ENCODE data around the gene NUDT6.

NUDT6 gene

GRCh38 chr4:122909683-122910082, 12.7 kb downstream of the NUDT6 start:
- no peak for DNase-seq (ENCODE audit: low spot score)
- in situ Hi-C loops (cut with MboI; ENCODE audit: low sequenced_read_pairs, unreplicated experiment), result loop anchor here (25.0 kb wide), 1 partner anchor 297 kb away; the partner anchor contains the start of gene IL21
- no peak for TF ChIP-seq CTCF (IDR thresholded peaks at IDR 0.05; ENCODE audit: borderline replicate concordance, control extremely low read depth, extremely low read depth, insufficient read depth, missing control alignments)

GRCh38 chr4:122908223-122908622, 14.2 kb downstream of the NUDT6 start:
- in situ Hi-C loops (cut with MboI; ENCODE audit: low sequenced_read_pairs, unreplicated experiment), result loop anchor here (25.0 kb wide), 1 partner anchor 296 kb away; the partner anchor contains the start of gene IL21
- no peak for DNase-seq (ENCODE audit: low spot score)
- no peak for TF ChIP-seq CTCF (IDR thresholded peaks at IDR 0.05; ENCODE audit: borderline replicate concordance, control extremely low read depth, extremely low read depth, insufficient read depth, missing control alignments)

- DNase-seq (ENCODE audit: low spot score), result no peak
- TF ChIP-seq CTCF (IDR thresholded peaks at IDR 0.05; ENCODE audit: borderline replicate concordance, control extremely low read depth, extremely low read depth, insufficient read depth, missing control alignments), result no peak
- in situ Hi-C loops (cut with MboI; ENCODE audit: low sequenced_read_pairs, unreplicated experiment), result loop anchor here (25.0 kb wide), 1 partner anchor 295 kb away; the partner anchor contains the start of gene IL21
These were observed 15.5 kb downstream of the NUDT6 start for GRCh38 chr4:122906859-122907305.

- in situ Hi-C loops (cut with MboI; ENCODE audit: low sequenced_read_pairs, unreplicated experiment), result loop anchor here (25.0 kb wide), 1 partner anchor 292 kb away; the partner anchor contains the start of gene IL21
- no peak for TF ChIP-seq CTCF (IDR thresholded peaks at IDR 0.05; ENCODE audit: borderline replicate concordance, control extremely low read depth, extremely low read depth, insufficient read depth, missing control alignments)
- DNase-seq (ENCODE audit: low spot score), result no peak
These were observed 18.6 kb downstream of the NUDT6 start for GRCh38 chr4:122903766-122904288.

GRCh38 chr4:122901247-122902010, 21.0 kb downstream of the NUDT6 start:
- in situ Hi-C loops (cut with MboI; ENCODE audit: low sequenced_read_pairs, unreplicated experiment), result loop anchor here (25.0 kb wide), 1 partner anchor 289 kb away; the partner anchor contains the start of gene IL21
- no peak for DNase-seq (ENCODE audit: low spot score)
- TF ChIP-seq CTCF (IDR thresholded peaks at IDR 0.05; ENCODE audit: borderline replicate concordance, control extremely low read depth, extremely low read depth, insufficient read depth, missing control alignments), result no peak

GRCh38 chr4:122900314-122900713, 22.1 kb downstream of the NUDT6 start:
- in situ Hi-C loops (cut with MboI; ENCODE audit: low sequenced_read_pairs, unreplicated experiment), result loop anchor here (25.0 kb wide), 1 partner anchor 288 kb away; the partner anchor contains the start of gene IL21
- TF ChIP-seq CTCF (IDR thresholded peaks at IDR 0.05; ENCODE audit: borderline replicate concordance, control extremely low read depth, extremely low read depth, insufficient read depth, missing control alignments), result no peak

More at GRCh38 chr4:122900314-122900713, 22.1 kb downstream of the NUDT6 start:
- no peak for DNase-seq (ENCODE audit: low spot score)

All from GM13976 (cell line).